Heart left ventricle (tissue), 13 donors: ENCODE measurements around the gene KCNJ9.

Source experiments
- CTCF ChIP-seq, 12 donors: fragments of 200-600 bp; sonication (generic) in 4 of 12; IDR thresholded peaks; one replicate each; pipeline versions ENCODE4 v1.5.0 to v1.8.0; 2018 to 2022; ENCODE audit warnings: antibody characterized with exemption in 12 of 12, mild to moderate bottlenecking in 5 of 12
- POLR2A ChIP-seq, 2 donors: fragments of 450-650 bp; IDR thresholded peaks; one replicate each; pipeline ENCODE4 v1.6.1; 2017; ENCODE audit warnings: antibody characterized with exemption in 2 of 2, mild to moderate bottlenecking in 2 of 2, moderate library complexity in 2 of 2
- donor health status: ischemic (EF 13 %, LVEDD 7.1; RV severe dilation, severe dysfunction).
- donor health status: DM: no; HTN: yes; CAD: no.
- donor health status: DM: no; HTN: no; CAD: no.
- donor health status: ischemic (EF 25% LVEDD 6.9; RV normal size, moderate dysfunction).
- donor health status: ischemic (EF 25% LVEDD 5.7; RV mildly dilated, moderate dysfunction).
- donor health status: ischemic (EF 35%, LVEDD 5.7; RV mildly dilated, moderate dysfunction).
- donor health status: nonischemic (EF 11% LVEDD 7.7; RV severe dilation, severe dysfunction).
- donor health status: DM: yes; HTN: yes; CAD: no.
- donor health status: PGD.
- donor health status: ischemic (EF 29% LVEDD 5.4; RV normal size, mild dysfunction).
- donor health status: nonischemic (EF 23%, LVEDD 6.1; RV moderate dilation, normal function).

- no peak for TF ChIP-seq CTCF (IDR thresholded peaks at IDR 0.05)
- TF ChIP-seq POLR2A (IDR thresholded peaks at IDR 0.05) = no peak
These were observed 18.5 kb downstream of the KCNJ9 start for GRCh38 chr1:160099716-160100375.
